Glutamatergic neuron (in vitro differentiated cells): ENCODE measurements around the gene TRIO. TPM values are rescaled to one million over a fixed set of nuclear protein-coding genes. Genes with fewer than 3 reads are reported as not detected.

ENCODE experiments used
- DNase-seq: peaks from one replicate; pipeline ENCODE4 v3.0.0; 2022
- H3K27ac Mint-ChIP-seq: one replicate; pipeline ENCODE4 v1.8.0; 2020; ENCODE audit warnings: mild to moderate bottlenecking, mixed read lengths, inconsistent platforms; ENCODE audit not compliant: unreplicated experiment
- H3K27me3 Mint-ChIP-seq: one replicate; pipeline ENCODE4 v1.8.0; 2020; ENCODE audit warnings: mild to moderate bottlenecking, moderate library complexity, mixed read lengths, inconsistent platforms; ENCODE audit not compliant: unreplicated experiment
- H3K36me3 Mint-ChIP-seq: one replicate; pipeline ENCODE4 v1.8.0; 2020; ENCODE audit warnings: mild to moderate bottlenecking, mixed read lengths, inconsistent platforms; ENCODE audit not compliant: unreplicated experiment
- H3K4me1 Mint-ChIP-seq: one replicate; pipeline ENCODE4 v1.8.0; 2020; ENCODE audit warnings: mild to moderate bottlenecking, low read depth, mixed read lengths, inconsistent platforms; ENCODE audit not compliant: unreplicated experiment
- H3K4me3 Mint-ChIP-seq: one replicate; pipeline ENCODE4 v1.8.0; 2020; ENCODE audit warnings: mild to moderate bottlenecking, mixed read lengths, inconsistent platforms; ENCODE audit not compliant: unreplicated experiment
- H3K9me3 Mint-ChIP-seq: one replicate; pipeline ENCODE4 v1.8.0; 2020; ENCODE audit warnings: mild to moderate bottlenecking, moderate library complexity, mixed read lengths, inconsistent platforms; ENCODE audit not compliant: unreplicated experiment
- total RNA-seq: library from RNA; stranded (reverse); fragmentation: NEBNext Ultra II Directional; extraction: Animal tissue kit (Norgen Biotek cat#: 25700); gene quantifications from one replicate; pipeline ENCODE4 v1.2.1, GENCODE V29; 2021; ENCODE audit not compliant: unreplicated experiment
- TF ChIP-seq, protein P1 (sequence below): fragments of 200-600 bp; sonication (generic); IDR thresholded peaks from one replicate; pipeline ENCODE4 v1.5.0; 2021; ENCODE audit not compliant: partially characterized antibody, unreplicated experiment

Gene TRIO
- total RNA-seq, 1 donor from 2014 or later = 281 TPM

DNA sequence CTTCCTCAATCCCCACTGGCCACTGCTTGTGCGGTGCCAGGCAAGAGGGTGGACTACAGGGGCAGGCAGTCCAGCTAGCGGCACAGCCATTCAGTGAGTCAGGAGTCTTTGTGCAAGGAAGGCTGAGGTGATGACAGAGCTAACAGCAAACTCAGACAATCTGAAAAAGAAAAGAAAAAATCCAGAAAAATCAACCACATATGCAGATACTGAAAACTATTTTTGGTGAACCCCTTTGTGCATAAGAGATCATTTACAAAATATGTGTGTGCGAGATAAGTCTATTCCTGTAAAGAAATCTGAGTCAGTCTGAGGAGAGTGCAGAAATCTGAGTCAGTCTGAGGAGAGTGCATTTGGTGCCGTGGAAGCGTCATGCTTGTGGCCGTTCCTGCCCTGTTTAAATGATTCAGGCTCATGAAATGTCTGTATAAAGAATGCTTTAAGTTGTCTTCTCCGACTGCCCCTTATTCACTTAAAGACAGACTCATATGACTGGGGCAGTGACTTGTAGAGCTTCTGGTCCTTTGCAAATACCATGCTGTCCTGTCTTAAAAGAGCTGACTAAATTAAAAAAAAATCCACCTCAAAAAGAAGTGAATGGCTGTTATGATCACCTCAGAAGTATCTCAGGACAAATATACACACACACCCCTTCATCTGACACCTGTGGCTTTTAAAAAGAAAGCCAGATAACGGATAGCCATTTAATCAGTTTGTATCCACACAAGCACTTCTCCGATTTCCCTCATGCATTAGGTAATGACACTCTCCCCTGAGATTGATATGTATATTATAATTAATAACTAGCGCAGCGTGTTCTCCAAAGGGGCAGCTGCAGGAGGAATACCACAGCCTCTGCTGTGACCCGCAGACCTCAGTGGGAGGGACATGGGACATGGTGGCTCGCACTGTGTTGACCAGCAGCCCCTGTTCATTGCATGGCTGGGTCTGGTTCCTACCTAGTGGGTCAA lies 47.3 kb downstream of the TRIO start:
- H3K4me3 Mint-ChIP-seq = no peak overlapping the region
- peaks cover 3% of the 10 kb centered on the region for H3K9me3 Mint-ChIP-seq
- H3K36me3 Mint-ChIP-seq = no peaks in the 10 kb centered on the region
- peaks cover 3% of the 10 kb centered on the region for H3K27me3 Mint-ChIP-seq
- peaks cover 27% of the 10 kb centered on the region for H3K4me1 Mint-ChIP-seq
- no peak for DNase-seq
- no peak overlapping the region for H3K27ac Mint-ChIP-seq
- TF ChIP-seq, protein P1, sequence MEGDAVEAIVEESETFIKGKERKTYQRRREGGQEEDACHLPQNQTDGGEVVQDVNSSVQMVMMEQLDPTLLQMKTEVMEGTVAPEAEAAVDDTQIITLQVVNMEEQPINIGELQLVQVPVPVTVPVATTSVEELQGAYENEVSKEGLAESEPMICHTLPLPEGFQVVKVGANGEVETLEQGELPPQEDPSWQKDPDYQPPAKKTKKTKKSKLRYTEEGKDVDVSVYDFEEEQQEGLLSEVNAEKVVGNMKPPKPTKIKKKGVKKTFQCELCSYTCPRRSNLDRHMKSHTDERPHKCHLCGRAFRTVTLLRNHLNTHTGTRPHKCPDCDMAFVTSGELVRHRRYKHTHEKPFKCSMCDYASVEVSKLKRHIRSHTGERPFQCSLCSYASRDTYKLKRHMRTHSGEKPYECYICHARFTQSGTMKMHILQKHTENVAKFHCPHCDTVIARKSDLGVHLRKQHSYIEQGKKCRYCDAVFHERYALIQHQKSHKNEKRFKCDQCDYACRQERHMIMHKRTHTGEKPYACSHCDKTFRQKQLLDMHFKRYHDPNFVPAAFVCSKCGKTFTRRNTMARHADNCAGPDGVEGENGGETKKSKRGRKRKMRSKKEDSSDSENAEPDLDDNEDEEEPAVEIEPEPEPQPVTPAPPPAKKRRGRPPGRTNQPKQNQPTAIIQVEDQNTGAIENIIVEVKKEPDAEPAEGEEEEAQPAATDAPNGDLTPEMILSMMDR = no peak

DNA sequence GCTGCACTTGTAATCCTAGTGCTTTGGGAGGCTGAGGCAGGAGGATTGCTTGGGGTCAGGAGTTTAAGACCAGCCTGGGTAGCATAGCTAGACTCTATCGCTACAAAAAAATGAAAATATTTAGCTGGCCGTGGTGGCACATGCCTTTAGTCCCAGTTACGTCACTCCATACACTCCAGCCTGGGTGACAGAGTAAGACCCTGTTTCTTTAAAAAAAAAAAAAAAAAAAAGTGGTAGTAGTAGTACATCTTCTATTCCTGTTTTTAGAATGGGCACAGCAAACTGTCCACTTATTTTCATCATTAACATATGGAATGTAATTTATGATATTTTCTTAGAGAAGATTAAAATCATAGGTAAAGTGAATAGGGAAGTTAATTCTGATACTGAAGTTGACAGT lies 48.2 kb downstream of the TRIO start:
- peaks cover 28% of the 10 kb centered on the region for H3K4me1 Mint-ChIP-seq
- H3K9me3 Mint-ChIP-seq = no peaks in the 10 kb centered on the region
- H3K36me3 Mint-ChIP-seq = no peaks in the 10 kb centered on the region
- H3K27me3 Mint-ChIP-seq = no peaks in the 10 kb centered on the region
- DNase-seq = no peak
- TF ChIP-seq, protein P1 = no peak
- H3K27ac Mint-ChIP-seq = no peak overlapping the region
- no peak overlapping the region for H3K4me3 Mint-ChIP-seq

DNA sequence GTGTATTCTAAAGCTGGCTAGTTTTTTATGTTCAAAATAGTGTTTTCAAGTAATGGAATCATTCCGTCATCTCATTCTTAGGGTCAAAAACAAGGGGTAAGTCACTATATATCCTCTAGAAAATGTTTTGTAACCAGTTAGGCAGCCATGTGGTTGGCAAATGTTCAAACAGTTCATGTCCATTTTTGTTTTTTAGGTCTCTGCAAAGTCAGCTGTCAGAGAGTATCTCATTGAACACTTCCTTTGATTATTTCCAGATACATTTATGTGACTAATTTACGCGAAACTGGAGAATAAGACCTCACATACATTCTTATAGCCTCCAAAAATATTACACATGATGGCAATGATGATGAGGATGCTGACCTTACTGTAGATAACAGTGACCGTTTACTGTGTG lies 50.4 kb downstream of the TRIO start:
- TF ChIP-seq, protein P1 = no peak
- no peak for DNase-seq
- Mint-ChIP-seq H3K9me3 (no peaks in the 10 kb centered on the region), H3K4me3 (no peak overlapping the region), H3K36me3 (no peaks in the 10 kb centered on the region), H3K27ac (no peak overlapping the region), H3K4me1 (peaks cover 32% of the 10 kb centered on the region), H3K27me3 (no peaks in the 10 kb centered on the region)

DNA sequence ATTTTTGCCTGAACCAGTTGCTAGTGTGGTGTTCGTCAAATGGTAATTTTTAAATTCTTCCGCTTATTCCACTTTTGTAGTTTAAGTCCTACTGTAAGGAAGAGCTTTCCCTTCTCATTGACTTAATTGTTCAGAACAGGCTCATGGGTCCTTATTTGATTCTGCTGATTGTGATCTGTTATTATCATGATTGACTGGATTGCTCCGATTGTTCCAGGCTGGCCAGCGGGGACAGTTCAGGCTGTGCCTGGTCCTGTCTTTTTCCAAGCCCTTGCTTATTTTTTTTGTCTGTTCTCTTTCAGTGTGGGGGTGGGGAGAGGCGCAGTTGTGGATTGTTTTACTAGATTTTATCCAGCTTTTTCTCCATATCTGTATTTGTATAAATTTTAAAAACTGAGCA lies 52.4 kb downstream of the TRIO start:
- Mint-ChIP-seq H3K9me3 (peaks cover 4% of the 10 kb centered on the region), H3K4me3 (peak overlapping the region; percentile 3), H3K4me1 (peaks cover 35% of the 10 kb centered on the region), H3K27ac (no peak overlapping the region), H3K36me3 (no peaks in the 10 kb centered on the region), H3K27me3 (no peaks in the 10 kb centered on the region)
- no peak for DNase-seq
- TF ChIP-seq, protein P1 = no peak

DNA sequence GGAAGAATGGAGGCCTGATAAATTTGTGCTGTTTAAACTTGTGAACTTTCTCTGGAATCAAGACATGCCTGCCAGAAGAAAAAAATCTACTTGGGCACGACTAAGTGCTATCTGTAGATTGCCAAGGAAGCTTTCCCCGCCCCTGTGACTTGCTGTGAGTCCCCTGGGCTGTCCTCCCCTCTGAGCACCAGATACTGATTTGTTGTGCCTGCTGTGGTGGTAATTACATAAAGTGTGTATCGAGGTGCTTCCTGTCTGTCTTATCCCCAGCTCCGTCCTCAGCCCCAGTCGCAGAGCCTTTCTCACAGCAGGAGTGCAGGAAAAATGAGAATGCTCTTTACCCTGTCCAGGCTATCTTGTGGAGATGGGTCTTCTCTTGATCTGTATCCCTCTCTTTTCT lies 53.9 kb downstream of the TRIO start:
- H3K9me3 Mint-ChIP-seq = peaks cover 4% of the 10 kb centered on the region
- peak; percentile 19 for DNase-seq
- H3K27ac Mint-ChIP-seq = peak overlapping the region; percentile 36
- no peaks in the 10 kb centered on the region for H3K36me3 Mint-ChIP-seq
- peaks cover 35% of the 10 kb centered on the region for H3K4me1 Mint-ChIP-seq
- H3K27me3 Mint-ChIP-seq = no peaks in the 10 kb centered on the region
- TF ChIP-seq, protein P1 = no peak
- peak overlapping the region; percentile 61 for H3K4me3 Mint-ChIP-seq
